GM10266 (cell line): ENCODE data around the gene HACD4.
"Not testable (repeated sequence)": the region's sequence is repeated elsewhere in the genome, so short reads cannot be mapped to it uniquely, and the experiment has no call there.

Source experiments
- DNase-seq: peaks from one replicate; pipeline ENCODE4 v3.0.0; 2012; ENCODE audit errors: extremely low spot score
- CTCF ChIP-seq: IDR thresholded peaks from 2 replicates; pipeline ENCODE4 v1.5.1; 2012; ENCODE audit warnings: mild to moderate bottlenecking, low read depth; ENCODE audit not compliant: control insufficient read depth, insufficient read depth; ENCODE audit errors: missing control alignments

HACD4 gene

GRCh38 chr9:20987521-20987920 lies 43.9 kb downstream of the HACD4 start:
- no peak for TF ChIP-seq CTCF
- no peak for DNase-seq

- DNase-seq = no peak
- no peak for TF ChIP-seq CTCF
Observed at GRCh38 chr9:20985851-20986600, 45.4 kb downstream of the HACD4 start.

GRCh38 chr9:20984506-20984905 lies 46.9 kb downstream of the HACD4 start:
- TF ChIP-seq CTCF = no peak
- DNase-seq = no peak

GRCh38 chr9:20981486-20981885 lies 50.0 kb downstream of the HACD4 start:
- DNase-seq = no peak
- no peak for TF ChIP-seq CTCF

- no peak for TF ChIP-seq CTCF
- DNase-seq = peak; percentile 28
Observed at GRCh38 chr9:20980832-20981455, 50.5 kb downstream of the HACD4 start.

GRCh38 chr9:20978249-20978648 lies 53.2 kb downstream of the HACD4 start:
- TF ChIP-seq CTCF = no peak
- DNase-seq = no peak

GRCh38 chr9:20974191-20974938 lies 57.1 kb downstream of the HACD4 start:
- not testable (repeated sequence) for DNase-seq

GRCh38 chr9:20973246-20973947 lies 58.0 kb downstream of the HACD4 start:
- not testable (repeated sequence) for DNase-seq
